NCI-H2227 treated with DMSO at 0.1 percent for 48 hours (cell line): ENCODE data around the gene NOC2L.
"Not testable (repeated sequence)": the region's sequence is repeated elsewhere in the genome, so short reads cannot be mapped to it uniquely, and the experiment has no call there.

Source experiments
- DNase-seq: peaks from one replicate; lab custom pipeline; 2025; lab: John Stamatoyannopoulos, UW

Gene NOC2L

DNA sequence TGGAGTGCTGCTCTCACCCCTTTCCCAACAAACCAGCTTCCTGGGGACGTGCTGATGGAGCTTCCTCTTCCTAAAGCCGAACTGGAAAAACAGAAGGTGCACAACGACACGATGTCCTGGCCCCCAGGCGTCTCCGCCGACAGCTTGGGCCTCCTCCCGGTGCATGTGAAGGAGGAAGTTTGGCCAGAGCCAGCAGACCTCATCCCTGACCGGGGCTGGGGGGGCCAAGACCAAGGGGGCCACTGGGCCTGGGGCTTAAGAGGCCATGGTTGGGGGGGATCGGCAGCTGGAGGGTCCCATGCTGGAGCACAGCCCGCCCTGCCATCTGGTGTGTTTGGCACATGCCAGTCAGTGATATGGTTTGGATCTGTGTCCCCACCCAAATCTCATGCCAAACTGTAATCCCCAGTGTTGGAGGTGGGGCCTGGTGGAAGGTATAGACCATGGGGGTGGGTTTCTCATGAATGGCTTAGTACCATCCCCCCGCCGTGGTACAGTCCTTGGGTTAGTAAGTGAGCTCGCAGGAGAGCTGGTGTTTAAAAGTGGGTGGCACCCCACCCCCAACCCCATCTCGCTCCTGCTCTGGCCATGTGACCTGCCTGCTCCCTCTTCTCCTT is 34.4 kb upstream of the NOC2L start:
- DNase-seq: no peak

- DNase-seq: no peak
These were observed 33.3 kb upstream of the NOC2L start for GRCh38 chr1:992362-992761.

- DNase-seq: no peak
These were observed 32.8 kb upstream of the NOC2L start for GRCh38 chr1:991895-992294.

GRCh38 chr1:991275-991674 is 32.2 kb upstream of the NOC2L start:
- not testable (repeated sequence) for DNase-seq

DNA sequence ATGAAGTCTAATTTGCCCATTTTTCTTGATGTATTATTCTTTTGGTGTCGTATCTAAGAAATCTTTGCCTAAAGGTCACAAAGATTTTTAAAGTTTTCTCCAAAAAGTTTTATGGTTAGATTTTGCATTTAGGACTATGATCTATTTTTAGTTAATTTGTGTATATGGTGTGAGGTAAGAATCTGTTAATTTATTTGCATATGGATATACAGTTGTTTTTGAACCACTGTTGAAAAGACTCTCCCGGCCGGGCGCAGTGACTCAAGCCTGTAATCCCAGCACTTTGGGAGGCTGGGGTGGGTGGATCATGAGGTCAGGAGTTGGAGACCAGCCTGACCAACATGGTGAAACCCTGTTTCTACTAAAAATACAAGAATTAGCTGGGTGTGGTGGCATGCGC is 29.0 kb upstream of the NOC2L start:
- not testable (repeated sequence) for DNase-seq

DNA sequence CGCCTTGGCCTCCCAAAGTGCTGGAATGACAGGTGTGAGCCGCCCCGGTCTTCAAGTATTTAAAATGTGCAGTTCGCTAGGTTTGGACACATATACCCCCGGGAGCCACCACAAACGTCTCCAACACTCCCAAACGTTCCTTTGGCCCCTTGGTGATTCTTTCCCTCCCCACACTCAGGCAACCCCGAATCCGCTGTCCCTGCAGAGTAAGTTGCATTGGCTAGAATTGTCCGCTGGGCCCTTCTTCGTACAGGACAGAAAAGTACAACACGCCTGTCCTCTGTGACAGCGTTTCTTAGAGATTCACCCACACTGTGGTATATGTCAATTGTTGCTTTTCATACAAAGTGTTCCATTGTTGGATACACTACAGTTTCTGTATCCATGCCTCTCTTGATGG is 26.1 kb upstream of the NOC2L start:
- no peak for DNase-seq

GRCh38 chr1:984476-984814 is 25.4 kb upstream of the NOC2L start:
- DNase-seq: no peak

DNA sequence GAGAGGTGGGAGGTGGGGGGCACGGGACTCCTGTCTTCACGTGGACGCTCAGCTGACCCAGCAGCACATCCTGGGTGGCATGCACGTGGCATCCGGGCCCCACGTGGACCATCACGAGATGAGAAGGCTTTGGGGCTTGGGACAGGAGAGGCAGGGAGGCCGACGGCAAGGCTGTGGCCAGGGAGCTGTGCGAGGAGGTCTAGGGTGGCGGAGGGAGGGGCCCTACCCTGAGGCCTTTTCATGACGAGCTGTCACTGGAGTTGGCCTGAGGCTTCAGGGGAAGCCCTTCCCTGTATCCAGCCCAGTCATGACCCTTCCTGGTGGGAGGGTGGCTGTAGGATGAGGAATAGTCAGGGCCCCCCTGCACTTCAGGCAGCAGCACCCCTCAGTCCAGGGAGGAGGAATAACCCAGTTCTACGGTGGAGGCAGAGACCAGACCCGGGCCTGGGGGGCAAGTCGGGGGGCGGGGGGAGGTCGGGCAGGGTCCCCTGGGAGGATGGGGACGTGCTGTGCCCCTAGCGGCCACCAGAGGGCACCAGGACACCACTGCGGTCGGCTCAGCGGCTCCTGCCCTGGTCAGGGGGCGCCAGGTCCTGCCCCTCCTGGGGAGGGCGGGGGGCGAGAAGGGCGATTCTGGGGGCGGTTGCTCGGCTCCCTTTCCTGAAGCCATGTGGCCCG is 24.9 kb upstream of the NOC2L start:
- no peak for DNase-seq

GRCh38 chr1:982765-983436 is 23.8 kb upstream of the NOC2L start:
- no peak for DNase-seq

GRCh38 chr1:981955-982558 is 23.0 kb upstream of the NOC2L start, which contains the start of gene PERM1:
Gene PERM1, minus strand, starts transcription at chr1:982093. Its CDS starts 1,064 bp downstream, at chr1:981029.
- no peak for DNase-seq

GRCh38 chr1:981491-981954 is 22.5 kb upstream of the NOC2L start:
- no peak for DNase-seq

DNA sequence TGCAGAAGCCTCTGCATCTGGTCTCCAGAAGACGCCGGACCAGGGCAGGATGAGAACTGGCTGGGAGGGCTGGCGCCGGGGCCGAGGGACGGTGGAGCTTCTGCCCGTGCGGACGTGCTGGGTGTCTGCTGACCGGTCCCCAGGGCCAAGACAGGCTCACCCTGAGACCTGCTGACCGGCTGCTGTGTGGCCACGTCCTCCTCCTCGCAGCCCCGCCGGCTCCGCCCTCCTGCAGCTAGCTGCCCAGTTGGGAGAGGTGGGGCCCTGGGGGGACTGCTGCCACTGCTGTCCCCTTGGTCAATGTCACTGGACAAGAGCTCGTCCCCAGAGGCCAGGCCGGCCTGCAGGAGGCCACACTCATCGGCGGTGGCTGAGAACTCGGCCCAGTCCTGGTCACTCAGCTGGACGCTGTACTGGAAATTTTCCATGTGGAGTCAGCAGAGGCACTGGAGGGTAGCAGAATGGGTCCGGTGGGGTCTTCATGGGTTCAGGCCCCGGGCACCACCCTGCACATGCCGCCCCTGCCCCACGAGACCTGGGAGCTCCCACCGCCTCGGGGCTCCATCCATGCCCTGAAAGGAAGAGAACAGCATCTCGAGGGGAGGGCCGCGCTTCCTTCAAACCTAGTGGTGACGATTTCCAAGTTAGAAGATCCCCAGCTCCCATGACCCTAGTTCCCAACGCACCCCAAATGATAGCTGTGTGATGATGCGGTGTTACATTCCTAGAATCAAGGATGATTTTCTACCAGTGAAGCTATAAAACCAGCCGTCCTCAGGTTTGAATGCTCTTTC is 21.7 kb upstream of the NOC2L start:
- DNase-seq: no peak

GRCh38 chr1:980137-980571 is 21.1 kb upstream of the NOC2L start:
- no peak for DNase-seq

- no peak for DNase-seq
These were observed 20.7 kb upstream of the NOC2L start for GRCh38 chr1:979744-980072.

DNA sequence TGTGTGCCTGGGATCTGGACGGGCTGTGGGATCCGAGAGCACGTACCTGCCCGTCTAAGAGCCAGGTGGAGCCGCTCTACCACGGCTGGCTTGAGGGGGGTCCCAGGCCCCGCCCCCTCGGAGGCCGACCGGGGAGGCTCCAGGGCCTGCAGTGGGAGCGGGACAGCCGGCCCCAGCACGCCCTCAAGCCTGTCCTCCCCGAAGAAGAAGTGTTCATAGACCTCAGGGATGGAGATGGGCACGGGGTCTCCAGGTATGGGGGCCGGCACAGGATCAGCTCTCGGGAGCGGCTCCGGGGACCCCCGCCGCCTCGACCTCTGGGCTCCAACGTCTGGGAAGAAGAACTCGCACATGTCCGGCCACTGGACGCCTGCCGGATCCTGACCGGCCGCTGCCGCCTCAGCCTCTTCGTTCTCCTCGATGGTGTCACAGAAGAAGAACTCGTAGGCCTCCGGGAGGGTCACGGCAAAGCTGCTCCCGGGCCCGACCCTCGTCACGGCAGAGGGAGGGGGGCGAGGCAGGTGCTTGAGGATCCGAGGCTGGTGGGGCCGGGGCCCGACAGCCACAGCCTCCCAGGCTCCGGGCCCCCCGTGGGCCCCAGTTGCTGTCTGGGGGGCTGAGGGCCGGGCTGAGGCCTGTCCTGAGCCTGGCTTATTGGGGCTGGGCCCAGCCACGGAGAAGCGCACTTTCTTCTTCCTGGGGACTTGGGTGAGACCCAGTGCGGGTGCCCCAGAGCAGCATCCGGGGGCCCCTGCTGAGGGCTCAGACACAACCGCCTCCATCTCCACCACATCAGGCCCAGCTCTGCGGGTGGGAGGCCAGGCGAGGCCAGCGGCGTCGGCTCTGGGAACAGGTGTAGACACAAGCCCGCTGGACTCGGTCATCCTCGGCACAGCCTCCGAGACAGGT is 20.0 kb upstream of the NOC2L start:
- no peak for DNase-seq

DNA sequence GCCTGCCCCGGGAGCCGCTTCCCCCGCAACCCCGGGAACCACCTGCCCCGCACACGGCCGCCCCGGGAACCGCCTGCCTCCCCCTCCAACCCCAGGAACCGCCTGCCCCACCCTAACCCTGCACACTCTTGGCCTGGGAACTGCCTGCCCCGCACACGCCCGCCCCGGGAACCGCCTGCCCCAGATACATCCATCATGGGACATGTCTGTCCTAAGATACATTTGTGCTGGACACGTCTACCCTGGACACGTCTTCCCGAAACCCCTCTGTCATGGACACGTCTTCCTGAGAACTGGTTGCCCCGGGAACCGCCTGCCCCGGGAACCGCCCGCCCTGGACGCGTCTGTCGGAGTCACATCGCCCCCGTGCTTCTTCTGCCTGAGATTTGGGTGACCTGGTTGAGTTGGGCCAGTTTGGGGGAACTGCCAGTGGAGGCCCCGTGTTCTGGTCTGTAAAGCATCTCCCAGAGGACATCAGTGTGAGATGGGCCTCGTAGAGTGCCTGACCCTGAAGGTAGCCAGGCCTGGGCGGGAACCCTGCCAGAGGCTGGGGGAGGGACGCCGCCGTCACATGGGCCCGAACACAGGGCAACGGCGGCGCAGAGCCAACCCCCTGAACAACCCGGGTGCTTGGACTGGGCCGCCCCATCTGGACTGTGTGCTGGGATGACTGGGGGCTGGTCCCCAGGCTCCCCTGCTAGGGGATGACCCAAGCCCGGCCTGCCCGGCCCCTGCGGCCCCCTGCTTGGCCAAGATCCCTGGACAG is 19.2 kb upstream of the NOC2L start:
- no peak for DNase-seq

- DNase-seq: not testable (repeated sequence)
These were observed 17.7 kb upstream of the NOC2L start for GRCh38 chr1:976791-977190.

GRCh38 chr1:975896-976683 is 17.0 kb upstream of the NOC2L start:
- peak; percentile 67 for DNase-seq

DNA sequence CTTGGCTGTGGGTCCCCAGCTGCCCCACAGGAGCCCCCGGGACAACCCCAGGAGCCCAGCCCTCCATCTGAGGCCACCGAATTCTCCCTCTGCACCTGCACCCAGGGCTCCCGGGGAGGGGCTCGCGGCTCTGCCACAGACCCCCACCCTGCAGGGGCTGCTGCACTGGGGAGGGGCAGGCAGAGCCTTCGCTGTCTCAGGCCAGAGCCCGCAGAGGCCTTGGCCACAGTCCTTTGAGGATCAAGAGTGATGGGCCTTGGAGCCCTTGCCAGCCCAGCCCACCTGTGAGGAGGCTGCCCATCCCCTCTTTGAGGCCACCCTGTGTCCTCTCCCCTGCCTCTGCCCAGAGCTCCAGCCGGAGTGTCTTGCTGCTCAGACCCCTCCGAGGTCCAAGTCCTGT is 16.3 kb upstream of the NOC2L start:
- DNase-seq: no peak
